B cell (primary cell): ENCODE data around the gene BCAR3. TPM values are rescaled to one million over a fixed set of nuclear protein-coding genes. Genes with fewer than 3 reads are reported as not detected.

ENCODE experiments used
- ATAC-seq: fragments of 200-7000 bp; cut with Tn5 transposase; one replicate; pipeline ENCODE4 v1.10.0; 2021; ENCODE audit warnings: low read depth, mild to moderate bottlenecking, moderate number of reproducible peaks, moderate library complexity
- CTCF ChIA-PET: fragments of 350-600 bp; sonication (Branson Sonifier 250); formaldehyde crosslinking; loops from one replicate; lab custom pipeline; 2021; ENCODE audit warnings: antibody characterized with exemption, inconsistent platforms; lab: Charles Lee
- POLR2A ChIA-PET: fragments of 350-600 bp; sonication (Branson Sonifier 250); formaldehyde crosslinking; loops from one replicate; lab custom pipeline; 2021; ENCODE audit warnings: antibody characterized with exemption; lab: Charles Lee
- DNase-seq: peaks from one replicate; pipeline ENCODE4 v3.0.0; 2013
- H2AFZ ChIP-seq: 2 replicates; pipeline ENCODE4 v1.6.1; 2012; ENCODE audit warnings: mild to moderate bottlenecking, low read depth, low read length; ENCODE audit not compliant: insufficient read depth, poor library complexity, severe bottlenecking
- H3K27ac ChIP-seq, 2 donors: 1 replicate in 1 of 2; 2 replicates in 1 of 2; pipeline ENCODE4 v1.5.1; 2012 to 2013; ENCODE audit warnings: low read length in 2 of 2, mild to moderate bottlenecking in 2 of 2, moderate library complexity in 1 of 2
- H3K27me3 ChIP-seq, 4 experiments: fragments of 200-600 bp in 1 of 4; sonication (generic) in 1 of 4; replicated peaks in 1 of 4; 1 replicate in 2 of 4; 2 replicates in 2 of 4; pipeline versions ENCODE4 v1.6.1 to v1.7.0; 2013 to 2016; ENCODE audit warnings: low read length in 3 of 4, mild to moderate bottlenecking in 2 of 4, mixed read lengths in 1 of 4, moderate library complexity in 1 of 4; ENCODE audit not compliant: insufficient read depth in 4 of 4, control insufficient read depth in 3 of 4; ENCODE audit errors: control extremely low read depth in 1 of 4
- H3K36me3 ChIP-seq, 2 experiments: replicated peaks in 1 of 2; 1 replicate in 1 of 2; 2 replicates in 1 of 2; pipeline versions ENCODE4 v1.6.1 to v1.7.1; 2013; ENCODE audit warnings: low read length in 1 of 2; ENCODE audit not compliant: insufficient read depth in 2 of 2, control insufficient read depth in 1 of 2; ENCODE audit errors: control extremely low read depth in 1 of 2, extremely low read depth in 1 of 2
- H3K4me1 ChIP-seq, 2 donors: fragments of 200-600 bp in 1 of 2; sonication (generic) in 1 of 2; 1 replicate in 1 of 2; 2 replicates in 1 of 2; pipeline versions ENCODE4 v1.5.1 to v1.6.1; 2013 to 2017; ENCODE audit warnings: low read length in 2 of 2; ENCODE audit not compliant: control insufficient read depth in 2 of 2, insufficient read depth in 2 of 2
- H3K4me2 ChIP-seq: replicated peaks from 2 replicates; pipeline ENCODE3; 2012; ENCODE audit warnings: mild to moderate bottlenecking, low read depth, low read length; ENCODE audit not compliant: poor library complexity, severe bottlenecking
- H3K4me3 ChIP-seq, 5 experiments: fragments of 200-600 bp in 1 of 5; sonication (generic) in 1 of 5; 1 replicate in 3 of 5; 2 replicates in 2 of 5; pipeline versions ENCODE4 v1.5.1 to v1.7.0; 2011 to 2016; ENCODE audit warnings: low read length in 4 of 5, mild to moderate bottlenecking in 4 of 5, low read depth in 2 of 5, control low read depth in 1 of 5, moderate library complexity in 1 of 5; ENCODE audit not compliant: insufficient read depth in 1 of 5; ENCODE audit errors: control extremely low read depth in 1 of 5, extremely low read depth in 1 of 5
- H3K79me2 ChIP-seq: fragments of 200-600 bp; sonication (generic); one replicate; pipeline ENCODE4 v1.6.0; 2016; ENCODE audit warnings: low read length; ENCODE audit not compliant: control insufficient read depth, insufficient read depth
- H3K9ac ChIP-seq: fragments of 200-600 bp; sonication (generic); 2 replicates; pipeline ENCODE4 v1.6.1; 2017; ENCODE audit warnings: mild to moderate bottlenecking, low read length, moderate library complexity
- H3K9me3 ChIP-seq, 3 donors: one replicate each; pipeline versions ENCODE4 v1.6.1 to v1.7.1; 2013; ENCODE audit warnings: low read length in 2 of 3; ENCODE audit not compliant: control insufficient read depth in 2 of 3, insufficient read depth in 1 of 3; ENCODE audit errors: control extremely low read depth in 1 of 3
- H4K20me1 ChIP-seq: 2 replicates; pipeline ENCODE4 v1.6.0; 2012; ENCODE audit warnings: mild to moderate bottlenecking, low read length; ENCODE audit not compliant: insufficient read depth, control insufficient read depth, poor library complexity, severe bottlenecking
- H3K27ac Mint-ChIP-seq: one replicate; pipeline ENCODE4 v1.8.0; 2021; ENCODE audit warnings: mixed read lengths
- H3K27me3 Mint-ChIP-seq: one replicate; pipeline ENCODE4 v1.8.0; 2021; ENCODE audit warnings: mixed read lengths
- H3K4me1 Mint-ChIP-seq: one replicate; pipeline ENCODE4 v1.8.0; 2021; ENCODE audit warnings: mixed read lengths
- H3K4me3 Mint-ChIP-seq: one replicate; pipeline ENCODE4 v1.8.0; 2021; ENCODE audit warnings: mixed read lengths
- H3K9me3 Mint-ChIP-seq: one replicate; pipeline ENCODE4 v1.8.0; 2022; ENCODE audit warnings: mixed read lengths; ENCODE audit not compliant: insufficient read depth
- EZH2 ChIP-seq: IDR thresholded peaks from 2 replicates; pipeline ENCODE4 v1.6.1; 2012; ENCODE audit warnings: borderline replicate concordance, low read depth, mild to moderate bottlenecking, moderate library complexity, low read length; ENCODE audit not compliant: insufficient read depth, poor library complexity, severe bottlenecking
- WGBS: methylation state at CpG from one replicate; pipeline ENCODE4 v1.1.5; 2013; ENCODE audit warnings: missing lambda C conversion rate; ENCODE audit not compliant: insufficient coverage; 5-methylcytosine and 5-hydroxymethylcytosine counted together
- intact Hi-C: fragments of 100-400 bp; cut with micrococcal nuclease; formaldehyde crosslinking; loops from one replicate; pipeline ENCODE4 v1.10.0; 2022
- polyA plus RNA-seq: library from polyadenylated mRNA; depleted of rRNA; stranded (reverse); fragments of >200 nt; gene quantifications from 2 replicates; pipeline ENCODE4 v1.2.3, GENCODE V29; 2012
- total RNA-seq, 2 donors: library from RNA; stranded (reverse); fragments of 120-200 nt in 1 of 2; gene quantifications; 1 replicate in 1 of 2; 2 replicates in 1 of 2; pipeline versions ENCODE4 v1.2.3 to v1.2.4, GENCODE V29; 2013 to 2022
- TF ChIP-seq, protein P1 (sequence below): fragments of 200-600 bp; IDR thresholded peaks from one replicate; pipeline ENCODE4 v1.8.0; 2022; ENCODE audit warnings: antibody characterized with exemption, mild to moderate bottlenecking

BCAR3 gene
- total and polyA plus RNA-seq, 2 donors (not counting 1 experiment from before 2014, with no cell fraction given) = 6.7 to 13.0 TPM

DNA sequence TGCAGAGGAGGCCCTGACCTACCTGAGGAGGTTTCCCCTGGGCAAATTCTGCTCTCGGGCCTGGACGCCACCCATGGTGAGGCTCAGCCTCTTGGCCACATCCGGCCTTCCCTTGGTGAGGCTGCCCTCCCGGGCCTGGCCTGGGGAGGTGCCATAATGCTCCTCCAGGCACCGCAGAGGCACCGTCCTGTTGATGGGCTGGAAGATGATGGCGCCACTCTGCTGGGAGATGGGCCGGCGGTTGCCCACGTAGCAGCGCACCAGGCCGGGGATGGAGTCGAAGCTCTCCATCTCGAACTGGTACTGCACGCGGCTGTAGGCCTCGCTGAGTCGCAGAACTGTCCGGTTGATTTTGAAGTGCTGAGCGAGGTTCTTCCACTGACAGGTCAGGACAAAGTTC is 92.7 kb downstream of the BCAR3 start:
- Histone ChIP-seq H3K4me1 (peaks cover 10 to 13% of the 10 kb centered on the region in 2 donors), H3K4me3 (no peak overlapping the region), H3K9ac (no peak overlapping the region), H3K36me3 (peaks cover 0 to 41% of the 10 kb centered on the region in 2 experiments), H3K27me3 (no peaks in the 10 kb centered on the region), H2AFZ (no peak overlapping the region), H3K27ac (no peak overlapping the region), H3K4me2 (no peak overlapping the region), H3K79me2 (no peaks in the 10 kb centered on the region), H3K9me3 (no peaks in the 10 kb centered on the region), H4K20me1 (no peaks in the 10 kb centered on the region)
- intact Hi-C loops = no loop called here
- ChIA-PET POLR2A (no interaction called here), CTCF (no interaction called here)
- Mint-ChIP-seq H3K27me3 (no peaks in the 10 kb centered on the region), H3K9me3 (no peaks in the 10 kb centered on the region), H3K4me1 (peaks cover 22% of the 10 kb centered on the region), H3K27ac (no peak overlapping the region), H3K4me3 (no peak overlapping the region)
- DNase-seq (no peak), ATAC-seq (no peak)
- no peak for TF ChIP-seq EZH2
- TF ChIP-seq, protein P1, sequence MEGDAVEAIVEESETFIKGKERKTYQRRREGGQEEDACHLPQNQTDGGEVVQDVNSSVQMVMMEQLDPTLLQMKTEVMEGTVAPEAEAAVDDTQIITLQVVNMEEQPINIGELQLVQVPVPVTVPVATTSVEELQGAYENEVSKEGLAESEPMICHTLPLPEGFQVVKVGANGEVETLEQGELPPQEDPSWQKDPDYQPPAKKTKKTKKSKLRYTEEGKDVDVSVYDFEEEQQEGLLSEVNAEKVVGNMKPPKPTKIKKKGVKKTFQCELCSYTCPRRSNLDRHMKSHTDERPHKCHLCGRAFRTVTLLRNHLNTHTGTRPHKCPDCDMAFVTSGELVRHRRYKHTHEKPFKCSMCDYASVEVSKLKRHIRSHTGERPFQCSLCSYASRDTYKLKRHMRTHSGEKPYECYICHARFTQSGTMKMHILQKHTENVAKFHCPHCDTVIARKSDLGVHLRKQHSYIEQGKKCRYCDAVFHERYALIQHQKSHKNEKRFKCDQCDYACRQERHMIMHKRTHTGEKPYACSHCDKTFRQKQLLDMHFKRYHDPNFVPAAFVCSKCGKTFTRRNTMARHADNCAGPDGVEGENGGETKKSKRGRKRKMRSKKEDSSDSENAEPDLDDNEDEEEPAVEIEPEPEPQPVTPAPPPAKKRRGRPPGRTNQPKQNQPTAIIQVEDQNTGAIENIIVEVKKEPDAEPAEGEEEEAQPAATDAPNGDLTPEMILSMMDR = no peak
- 97% methylated on average over 20 of the region's 20 CpGs for WGBS

DNA sequence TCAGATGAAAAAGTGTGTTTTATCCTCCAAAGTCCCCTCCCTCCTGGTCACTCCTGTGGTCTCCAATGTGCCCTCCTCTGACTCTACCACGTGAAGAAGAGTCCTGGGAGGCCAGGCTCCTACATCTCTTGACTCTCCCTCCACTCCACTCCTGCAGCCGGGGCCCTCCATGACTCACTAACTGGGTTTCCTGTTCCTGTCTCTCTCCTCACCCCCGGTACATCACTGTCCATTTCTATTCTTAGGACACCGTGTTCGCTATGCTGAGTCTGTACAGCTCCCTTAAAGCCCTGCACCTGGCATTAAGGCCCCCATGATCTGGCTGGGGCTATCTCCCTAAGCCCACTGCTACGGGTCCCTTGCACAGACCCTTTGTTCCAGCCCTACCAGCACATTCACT is 93.4 kb downstream of the BCAR3 start:
- Mint-ChIP-seq H3K4me3 (no peak overlapping the region), H3K9me3 (no peaks in the 10 kb centered on the region), H3K4me1 (peaks cover 22% of the 10 kb centered on the region), H3K27me3 (no peaks in the 10 kb centered on the region), H3K27ac (no peak overlapping the region)
- 41% methylated on average over 6 of the region's 6 CpGs for WGBS
- no peaks in the 10 kb centered on the region for H3K79me2 ChIP-seq
- DNase-seq (no peak), ATAC-seq (no peak)
- TF ChIP-seq, protein P1 = no peak
- ChIA-PET CTCF (interaction anchor here (1.5 kb wide), 1 partner anchor 41 kb away, joined by 3 read pairs; no protein-coding TSS in a partner anchor), POLR2A (no interaction called here)
- intact Hi-C loops = no loop called here
- H3K9me3 ChIP-seq = no peaks in the 10 kb centered on the region
- H3K4me1 ChIP-seq = peaks cover 10 to 13% of the 10 kb centered on the region in 2 donors
- H3K36me3 ChIP-seq = peaks cover 0 to 48% of the 10 kb centered on the region in 2 experiments
- no peak overlapping the region for H3K4me3 ChIP-seq
- H4K20me1 ChIP-seq = no peaks in the 10 kb centered on the region
- no peak overlapping the region for H3K9ac ChIP-seq
- H3K4me2 ChIP-seq = no peak overlapping the region
- no peak overlapping the region for H2AFZ ChIP-seq
- no peak overlapping the region for H3K27ac ChIP-seq
- H3K27me3 ChIP-seq = no peaks in the 10 kb centered on the region
